HG03060 (cell line): ENCODE measurements around the gene TWF2.

Experiments used
- ATAC-seq: cut with Tn5 transposase; IDR thresholded peaks from one replicate; pipeline ENCODE4 v1.9.1; 2021; ENCODE audit warnings: low read depth, moderate number of reproducible peaks; ENCODE audit not compliant: unreplicated experiment

Gene TWF2

DNA sequence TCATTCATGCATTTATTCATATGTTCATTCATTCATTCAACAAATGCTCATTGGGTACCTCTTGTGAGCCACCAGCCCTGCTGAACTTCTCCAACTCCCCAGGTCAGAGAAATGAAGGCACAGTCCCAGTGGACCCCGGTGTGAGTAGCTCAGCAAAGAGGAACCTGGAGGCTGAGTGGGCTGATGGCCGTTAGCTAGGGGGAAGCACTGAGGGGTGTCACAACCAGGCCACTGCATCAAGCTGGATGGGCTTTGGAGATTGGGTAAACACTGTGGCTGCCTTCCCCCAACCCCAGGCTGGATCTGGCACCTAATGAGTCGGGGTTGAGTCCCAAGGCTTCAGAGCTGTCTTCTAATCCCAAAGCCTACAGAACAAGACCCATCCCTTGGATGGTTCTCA, 53.1 kb downstream of the TWF2 start:
- no peak for ATAC-seq

DNA sequence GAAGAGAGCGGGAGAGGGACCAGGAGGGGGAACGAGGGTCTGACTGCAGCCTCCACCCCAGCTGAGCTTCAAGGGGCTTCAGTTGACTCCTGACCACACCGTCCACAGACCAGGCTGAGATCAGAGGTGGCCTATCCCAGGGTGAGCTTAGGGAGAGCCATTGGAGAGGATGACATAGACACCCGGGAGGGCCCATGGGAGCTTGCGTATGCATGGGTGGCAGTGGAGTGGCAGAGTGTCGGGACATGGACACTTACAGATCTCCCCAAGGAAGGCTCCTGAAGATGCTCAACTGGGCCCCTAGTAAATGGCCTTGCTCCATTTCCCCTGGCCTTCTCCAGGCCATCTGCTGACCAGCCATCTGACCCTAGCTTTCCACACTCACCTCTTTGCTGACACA, 53.6 kb downstream of the TWF2 start:
- no peak for ATAC-seq

DNA sequence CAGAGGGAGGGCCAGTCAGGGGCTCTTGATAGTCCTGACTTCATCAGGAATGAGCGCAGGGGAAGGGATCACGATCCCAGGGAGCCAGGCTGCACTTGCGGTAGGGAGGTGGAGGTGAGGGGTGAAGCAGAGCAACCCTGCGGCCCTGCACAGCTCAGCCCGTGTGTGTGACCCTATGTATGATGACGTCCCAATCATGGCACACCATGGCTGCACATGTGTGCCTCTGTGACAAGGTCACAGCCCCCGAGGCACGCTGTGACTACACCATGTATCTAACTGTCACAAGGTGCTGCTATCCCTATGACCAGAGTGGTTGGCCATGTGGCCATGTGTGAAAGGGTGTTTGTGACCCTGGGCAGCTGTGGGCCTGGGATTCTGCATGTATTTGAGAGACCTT, 54.3 kb downstream of the TWF2 start:
- no peak for ATAC-seq

DNA sequence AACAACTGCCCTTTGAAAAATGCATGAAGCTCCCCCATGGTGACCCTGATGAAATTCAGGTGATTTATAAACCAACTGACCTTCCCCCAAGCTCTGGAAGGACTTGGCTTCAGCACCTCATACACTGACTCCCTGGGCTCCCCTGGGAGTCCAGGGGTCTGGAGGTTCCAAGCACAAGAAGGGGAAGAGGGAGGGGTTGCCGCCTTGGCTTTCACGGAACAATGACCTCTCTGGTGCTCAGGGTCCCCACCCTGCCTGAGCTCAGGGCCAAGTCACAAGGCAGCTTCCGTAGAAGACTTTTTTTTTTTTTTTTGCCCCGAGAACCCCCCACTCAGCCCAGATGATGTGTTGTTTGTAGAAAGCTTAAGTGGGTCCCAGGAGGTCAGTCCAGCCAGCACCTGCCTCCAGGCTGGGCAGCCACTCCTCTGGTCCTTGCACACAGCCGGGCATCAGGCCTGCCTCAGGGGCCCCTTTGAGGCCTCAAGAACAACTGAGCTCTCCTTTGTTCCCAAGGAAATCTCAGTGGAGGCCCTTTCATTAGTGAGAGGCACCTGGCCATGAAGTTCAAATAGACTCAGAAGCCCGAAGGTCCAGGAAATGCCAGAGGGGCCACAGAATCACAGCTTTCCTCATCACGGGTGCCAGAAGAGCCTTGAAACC, 55.0 kb downstream of the TWF2 start:
- no peak for ATAC-seq

GRCh38 chr3:52182691-52183090, 56.3 kb downstream of the TWF2 start:
- no peak for ATAC-seq

GRCh38 chr3:52182196-52182595, 56.8 kb downstream of the TWF2 start:
- no peak for ATAC-seq

DNA sequence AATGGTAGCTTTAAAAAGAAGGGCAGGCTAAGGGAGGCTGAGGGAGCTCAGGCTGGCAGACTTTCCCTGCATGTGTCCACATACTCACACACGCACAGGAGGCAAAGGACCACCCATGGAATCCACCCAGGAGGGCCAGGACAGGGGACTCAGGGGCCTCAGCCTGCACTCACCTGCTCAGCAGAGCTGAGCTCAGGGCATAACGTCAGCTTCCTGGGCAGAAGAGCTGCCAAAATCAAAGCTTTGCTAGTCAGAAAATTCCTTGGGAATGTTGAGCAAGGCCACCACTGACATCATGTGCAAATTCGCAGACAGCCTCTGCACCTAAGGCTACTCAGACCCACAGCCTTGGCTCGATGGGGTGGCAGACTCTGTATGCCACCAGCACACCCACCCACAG, 57.4 kb downstream of the TWF2 start:
- no peak for ATAC-seq
